A549 (cell line): ENCODE results near the gene MSL1.

Experiments used
- CHD2 ChIP-seq: fragments of 150-350 bp; IDR thresholded peaks from 2 replicates; pipeline ENCODE4 v1.6.1; 2014; ENCODE audit warnings: low read length; ENCODE audit not compliant: partially characterized antibody
- CHD4 ChIP-seq: fragments of 200-600 bp; sonication (generic); IDR thresholded peaks from 2 replicates; pipeline ENCODE4 v1.6.1; 2016; ENCODE audit warnings: antibody characterized with exemption, mild to moderate bottlenecking, borderline replicate concordance
- CTCF ChIP-seq: fragments of >200 bp; sonication (Bioruptor Twin); formaldehyde crosslinking; IDR thresholded peaks from 3 replicates; pipeline ENCODE4 v1.5.1; 2016
- EP300 ChIP-seq, 2 experiments: fragments of >200 bp; sonication (Bioruptor Twin); formaldehyde crosslinking; IDR thresholded peaks; 2 replicates in 1 of 2; 3 replicates in 1 of 2; pipeline ENCODE4 v1.6.1; 2016 to 2017
- GATA3 ChIP-seq: IDR thresholded peaks from 2 replicates; pipeline ENCODE4 v1.6.1; 2012; ENCODE audit warnings: borderline replicate concordance
- MYC ChIP-seq: IDR thresholded peaks from 2 replicates; pipeline ENCODE4 v1.6.1; 2012; ENCODE audit warnings: mild to moderate bottlenecking, inconsistent platforms, low read length, improper control_type of control experiment, borderline replicate concordance
- USF2 ChIP-seq: fragments of 450-650 bp; IDR thresholded peaks from 2 replicates; pipeline ENCODE4 v1.6.1; 2014; ENCODE audit warnings: antibody characterized with exemption
- ZFP36 ChIP-seq: fragments of 450-650 bp; IDR thresholded peaks from 2 replicates; pipeline ENCODE4 v1.6.1; 2014; ENCODE audit warnings: borderline replicate concordance; ENCODE audit not compliant: partially characterized antibody
- TF ChIP-seq, protein P1 (sequence below): fragments of 200-600 bp; sonication (generic); IDR thresholded peaks from 2 replicates; pipeline ENCODE4 v1.6.1; 2016; ENCODE audit warnings: antibody characterized with exemption, mild to moderate bottlenecking, moderate library complexity

- TF ChIP-seq CTCF = no peak
- TF ChIP-seq GATA3 = peak; percentile 71
- TF ChIP-seq EP300 (IDR thresholded peaks at IDR 0.05) = peak in 1 of 2 experiments; percentile 34; a peak in 1 of 5 replicates
- TF ChIP-seq, protein P1, sequence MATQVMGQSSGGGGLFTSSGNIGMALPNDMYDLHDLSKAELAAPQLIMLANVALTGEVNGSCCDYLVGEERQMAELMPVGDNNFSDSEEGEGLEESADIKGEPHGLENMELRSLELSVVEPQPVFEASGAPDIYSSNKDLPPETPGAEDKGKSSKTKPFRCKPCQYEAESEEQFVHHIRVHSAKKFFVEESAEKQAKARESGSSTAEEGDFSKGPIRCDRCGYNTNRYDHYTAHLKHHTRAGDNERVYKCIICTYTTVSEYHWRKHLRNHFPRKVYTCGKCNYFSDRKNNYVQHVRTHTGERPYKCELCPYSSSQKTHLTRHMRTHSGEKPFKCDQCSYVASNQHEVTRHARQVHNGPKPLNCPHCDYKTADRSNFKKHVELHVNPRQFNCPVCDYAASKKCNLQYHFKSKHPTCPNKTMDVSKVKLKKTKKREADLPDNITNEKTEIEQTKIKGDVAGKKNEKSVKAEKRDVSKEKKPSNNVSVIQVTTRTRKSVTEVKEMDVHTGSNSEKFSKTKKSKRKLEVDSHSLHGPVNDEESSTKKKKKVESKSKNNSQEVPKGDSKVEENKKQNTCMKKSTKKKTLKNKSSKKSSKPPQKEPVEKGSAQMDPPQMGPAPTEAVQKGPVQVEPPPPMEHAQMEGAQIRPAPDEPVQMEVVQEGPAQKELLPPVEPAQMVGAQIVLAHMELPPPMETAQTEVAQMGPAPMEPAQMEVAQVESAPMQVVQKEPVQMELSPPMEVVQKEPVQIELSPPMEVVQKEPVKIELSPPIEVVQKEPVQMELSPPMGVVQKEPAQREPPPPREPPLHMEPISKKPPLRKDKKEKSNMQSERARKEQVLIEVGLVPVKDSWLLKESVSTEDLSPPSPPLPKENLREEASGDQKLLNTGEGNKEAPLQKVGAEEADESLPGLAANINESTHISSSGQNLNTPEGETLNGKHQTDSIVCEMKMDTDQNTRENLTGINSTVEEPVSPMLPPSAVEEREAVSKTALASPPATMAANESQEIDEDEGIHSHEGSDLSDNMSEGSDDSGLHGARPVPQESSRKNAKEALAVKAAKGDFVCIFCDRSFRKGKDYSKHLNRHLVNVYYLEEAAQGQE = no peak
- TF ChIP-seq USF2 = peak; percentile 98
- no peak for TF ChIP-seq ZFP36
- peak; percentile 99 for TF ChIP-seq MYC
- no peak for TF ChIP-seq CHD4
- no peak for TF ChIP-seq CHD2
These were observed 21.0 kb upstream of the MSL1 start for GRCh38 chr17:40100669-40101366.
